ENCODE measurements around the gene L3MBTL2.

DNA sequence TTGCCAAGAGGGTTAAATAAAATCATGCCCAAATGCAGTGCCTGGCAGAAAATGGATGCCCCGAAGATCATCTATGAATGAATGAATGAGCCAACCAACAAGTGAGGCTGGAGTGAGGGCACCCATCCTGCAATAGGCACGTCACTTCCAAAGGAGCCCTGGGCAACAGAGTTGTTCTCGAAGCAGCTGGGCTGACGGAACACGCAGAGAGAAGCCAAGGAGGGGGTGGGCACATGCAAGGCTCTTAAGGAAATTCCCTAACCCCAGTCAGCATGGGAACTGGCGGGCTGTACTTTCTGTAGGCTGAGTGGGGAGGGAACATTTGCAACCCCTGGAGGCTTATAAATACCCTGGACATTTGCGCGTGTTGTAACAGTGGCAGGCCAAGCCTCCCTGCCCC, 47.3 kb downstream of the L3MBTL2 start:
- TF ChIP-seq, protein P1, sequence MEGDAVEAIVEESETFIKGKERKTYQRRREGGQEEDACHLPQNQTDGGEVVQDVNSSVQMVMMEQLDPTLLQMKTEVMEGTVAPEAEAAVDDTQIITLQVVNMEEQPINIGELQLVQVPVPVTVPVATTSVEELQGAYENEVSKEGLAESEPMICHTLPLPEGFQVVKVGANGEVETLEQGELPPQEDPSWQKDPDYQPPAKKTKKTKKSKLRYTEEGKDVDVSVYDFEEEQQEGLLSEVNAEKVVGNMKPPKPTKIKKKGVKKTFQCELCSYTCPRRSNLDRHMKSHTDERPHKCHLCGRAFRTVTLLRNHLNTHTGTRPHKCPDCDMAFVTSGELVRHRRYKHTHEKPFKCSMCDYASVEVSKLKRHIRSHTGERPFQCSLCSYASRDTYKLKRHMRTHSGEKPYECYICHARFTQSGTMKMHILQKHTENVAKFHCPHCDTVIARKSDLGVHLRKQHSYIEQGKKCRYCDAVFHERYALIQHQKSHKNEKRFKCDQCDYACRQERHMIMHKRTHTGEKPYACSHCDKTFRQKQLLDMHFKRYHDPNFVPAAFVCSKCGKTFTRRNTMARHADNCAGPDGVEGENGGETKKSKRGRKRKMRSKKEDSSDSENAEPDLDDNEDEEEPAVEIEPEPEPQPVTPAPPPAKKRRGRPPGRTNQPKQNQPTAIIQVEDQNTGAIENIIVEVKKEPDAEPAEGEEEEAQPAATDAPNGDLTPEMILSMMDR (IDR thresholded peaks at IDR 0.05): no peak
- no peak for TF ChIP-seq POLR2A (IDR thresholded peaks at IDR 0.05)

Data from uterus (tissue), 2 donors.